HEK293T (cell line): ENCODE measurements around the gene DSP.

Experiments
- ARNT ChIP-seq: fragments of 450-650 bp; IDR thresholded peaks from 2 replicates; pipeline ENCODE4 v1.6.1; 2017; ENCODE audit warnings: mild to moderate bottlenecking
- BHLHE40 ChIP-seq: fragments of 450-650 bp; IDR thresholded peaks from 2 replicates; pipeline ENCODE4 v1.6.1; 2016; ENCODE audit warnings: mild to moderate bottlenecking, moderate library complexity, borderline replicate concordance
- ELF4 ChIP-seq: fragments of 450-650 bp; IDR thresholded peaks from 2 replicates; pipeline ENCODE4 v1.6.1; 2017; ENCODE audit warnings: antibody characterized with exemption
- FOXA1 ChIP-seq: fragments of 450-650 bp; IDR thresholded peaks from 2 replicates; pipeline ENCODE4 v1.6.1; 2016; ENCODE audit warnings: mild to moderate bottlenecking
- FOXK2 ChIP-seq: fragments of 450-650 bp; IDR thresholded peaks from 2 replicates; pipeline ENCODE4 v1.6.1; 2016; ENCODE audit warnings: mild to moderate bottlenecking
- FOXM1 ChIP-seq: fragments of 450-650 bp; IDR thresholded peaks from 2 replicates; pipeline ENCODE4 v1.6.1; 2017; ENCODE audit warnings: mild to moderate bottlenecking, borderline replicate concordance
- HDGF ChIP-seq: fragments of 450-650 bp; IDR thresholded peaks from 2 replicates; pipeline ENCODE4 v1.6.1; 2017; ENCODE audit warnings: antibody characterized with exemption, borderline replicate concordance
- LEF1 ChIP-seq: fragments of 450-650 bp; IDR thresholded peaks from 2 replicates; pipeline ENCODE4 v1.6.1; 2017; ENCODE audit warnings: mild to moderate bottlenecking, borderline replicate concordance
- NFRKB ChIP-seq: fragments of 450-650 bp; IDR thresholded peaks from 2 replicates; pipeline ENCODE4 v1.6.1; 2016; ENCODE audit warnings: mild to moderate bottlenecking, moderate library complexity
- SP1 ChIP-seq: fragments of 450-650 bp; IDR thresholded peaks from 2 replicates; pipeline ENCODE4 v1.6.1; 2017
- SUZ12 ChIP-seq: fragments of 450-650 bp; IDR thresholded peaks from 2 replicates; pipeline ENCODE4 v1.6.1; 2016; ENCODE audit warnings: mild to moderate bottlenecking
- TARDBP ChIP-seq: fragments of 450-650 bp; IDR thresholded peaks from 2 replicates; pipeline ENCODE4 v1.6.1; 2016
- ZNF384 ChIP-seq: fragments of 450-650 bp; IDR thresholded peaks from 2 replicates; pipeline ENCODE4 v1.6.1; 2016

DNA sequence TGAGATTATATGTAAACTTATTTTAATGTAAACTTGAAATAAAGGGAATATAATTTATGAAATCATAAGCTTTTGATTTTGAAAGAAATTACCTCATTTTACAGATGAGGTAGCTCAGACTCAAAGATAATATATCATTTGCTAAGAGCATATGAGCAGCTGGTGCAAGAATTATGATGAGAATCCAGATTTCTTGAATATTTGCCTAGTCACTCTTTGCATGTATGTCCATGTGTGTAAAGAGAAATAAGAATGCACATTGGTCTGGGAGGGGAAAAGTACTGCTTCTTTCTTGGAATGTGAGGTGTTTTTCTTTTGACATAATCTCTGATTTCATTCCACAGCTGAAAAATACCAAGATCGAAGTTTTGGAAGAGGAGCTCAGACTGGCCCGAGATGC lies 37.5 kb downstream of the DSP start:
- TF ChIP-seq FOXA1 (no peak), ARNT (no peak), NFRKB (no peak), HDGF (no peak), FOXM1 (no peak), FOXK2 (no peak), SP1 (no peak), BHLHE40 (no peak), ZNF384 (no peak), SUZ12 (no peak), LEF1 (no peak), TARDBP (no peak), ELF4 (no peak)
